Measurements from ENCODE around the gene RAB1A.

RAB1A gene

GRCh38 chr2:65056215-65057053 is 73.5 kb downstream of the RAB1A start, which contains the start of gene CEP68:
Gene CEP68, plus strand, starts transcription at chr2:65056416. Its CDS starts 13,029 bp downstream, at chr2:65069445.
- TF ChIP-seq POLR2AphosphoS5 (IDR thresholded peaks at IDR 0.05; ENCODE audit: low read depth, low read length) (peak; percentile 83), FOXP2 (optimal IDR thresholded peaks at IDR 0.05; ENCODE audit: borderline replicate concordance, extremely low read depth, extremely low read length, insufficient read depth) (peak; percentile 28), TAF1 (IDR thresholded peaks at IDR 0.05; ENCODE audit: borderline replicate concordance, insufficient read depth, low read length) (peak; percentile 67; the same call in 1 of the 2 replicates), SIN3A (IDR thresholded peaks at IDR 0.05; ENCODE audit: borderline replicate concordance, insufficient read depth, low read length) (no peak)
- TF ChIP-seq, protein P1, sequence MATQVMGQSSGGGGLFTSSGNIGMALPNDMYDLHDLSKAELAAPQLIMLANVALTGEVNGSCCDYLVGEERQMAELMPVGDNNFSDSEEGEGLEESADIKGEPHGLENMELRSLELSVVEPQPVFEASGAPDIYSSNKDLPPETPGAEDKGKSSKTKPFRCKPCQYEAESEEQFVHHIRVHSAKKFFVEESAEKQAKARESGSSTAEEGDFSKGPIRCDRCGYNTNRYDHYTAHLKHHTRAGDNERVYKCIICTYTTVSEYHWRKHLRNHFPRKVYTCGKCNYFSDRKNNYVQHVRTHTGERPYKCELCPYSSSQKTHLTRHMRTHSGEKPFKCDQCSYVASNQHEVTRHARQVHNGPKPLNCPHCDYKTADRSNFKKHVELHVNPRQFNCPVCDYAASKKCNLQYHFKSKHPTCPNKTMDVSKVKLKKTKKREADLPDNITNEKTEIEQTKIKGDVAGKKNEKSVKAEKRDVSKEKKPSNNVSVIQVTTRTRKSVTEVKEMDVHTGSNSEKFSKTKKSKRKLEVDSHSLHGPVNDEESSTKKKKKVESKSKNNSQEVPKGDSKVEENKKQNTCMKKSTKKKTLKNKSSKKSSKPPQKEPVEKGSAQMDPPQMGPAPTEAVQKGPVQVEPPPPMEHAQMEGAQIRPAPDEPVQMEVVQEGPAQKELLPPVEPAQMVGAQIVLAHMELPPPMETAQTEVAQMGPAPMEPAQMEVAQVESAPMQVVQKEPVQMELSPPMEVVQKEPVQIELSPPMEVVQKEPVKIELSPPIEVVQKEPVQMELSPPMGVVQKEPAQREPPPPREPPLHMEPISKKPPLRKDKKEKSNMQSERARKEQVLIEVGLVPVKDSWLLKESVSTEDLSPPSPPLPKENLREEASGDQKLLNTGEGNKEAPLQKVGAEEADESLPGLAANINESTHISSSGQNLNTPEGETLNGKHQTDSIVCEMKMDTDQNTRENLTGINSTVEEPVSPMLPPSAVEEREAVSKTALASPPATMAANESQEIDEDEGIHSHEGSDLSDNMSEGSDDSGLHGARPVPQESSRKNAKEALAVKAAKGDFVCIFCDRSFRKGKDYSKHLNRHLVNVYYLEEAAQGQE (IDR thresholded peaks at IDR 0.05; ENCODE audit: insufficient read depth in 1 of 2, low read depth in 2 of 2, low read length in 2 of 2), result no peak

DNA sequence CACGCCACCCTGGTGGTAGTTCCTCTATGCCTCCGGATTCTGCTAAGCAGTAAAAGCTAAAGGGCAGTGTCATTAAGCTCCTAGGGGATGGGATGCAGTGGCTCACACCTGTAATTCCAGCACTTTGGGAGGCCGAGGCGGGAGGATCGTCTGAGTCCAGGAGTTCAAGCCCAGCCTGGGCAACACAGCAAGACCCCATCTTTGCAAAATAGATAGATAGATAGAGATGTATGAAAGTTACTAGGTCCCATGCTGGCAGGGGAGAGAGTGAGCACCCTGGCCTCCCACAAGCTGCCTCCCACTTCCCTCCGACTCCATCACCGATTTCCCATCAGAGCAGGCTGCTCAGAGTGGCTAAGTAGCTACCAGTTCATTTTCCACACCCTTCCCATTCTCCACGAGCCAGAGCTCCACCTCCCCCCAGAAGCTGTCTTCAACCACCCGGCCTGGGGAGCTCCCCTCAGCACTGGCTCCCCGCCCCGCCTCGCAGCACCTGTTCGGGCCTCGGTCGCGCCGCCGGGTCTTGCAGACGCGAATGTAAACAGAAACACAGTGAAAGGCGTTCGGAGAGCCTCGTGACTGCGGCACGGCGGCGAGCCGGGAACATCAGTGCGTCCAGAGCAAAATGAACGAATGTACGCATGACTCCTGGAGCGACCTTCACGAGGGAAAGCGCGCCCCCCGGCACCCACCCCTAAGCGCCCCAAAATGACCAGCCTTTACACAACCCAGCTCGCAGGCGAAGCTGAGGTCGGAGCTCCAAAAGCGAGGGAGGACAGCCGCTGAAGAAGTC is 74.3 kb downstream of the RAB1A start:
- TF ChIP-seq SIN3A (IDR thresholded peaks at IDR 0.05; ENCODE audit: borderline replicate concordance, insufficient read depth, low read length) (no peak; the same call in 1 of the 2 replicates), TAF1 (IDR thresholded peaks at IDR 0.05; ENCODE audit: borderline replicate concordance, insufficient read depth, low read length) (no peak), POLR2AphosphoS5 (IDR thresholded peaks at IDR 0.05; ENCODE audit: low read depth, low read length) (no peak)

- TF ChIP-seq, protein P1 (IDR thresholded peaks at IDR 0.05; ENCODE audit: insufficient read depth in 1 of 2, low read depth in 2 of 2, low read length in 2 of 2), result no peak
- no peak for TF ChIP-seq FOXP2 (optimal IDR thresholded peaks at IDR 0.05; ENCODE audit: borderline replicate concordance, extremely low read depth, extremely low read length, insufficient read depth)
Observed at GRCh38 chr2:65054749-65055421, 75.0 kb downstream of the RAB1A start.

DNA sequence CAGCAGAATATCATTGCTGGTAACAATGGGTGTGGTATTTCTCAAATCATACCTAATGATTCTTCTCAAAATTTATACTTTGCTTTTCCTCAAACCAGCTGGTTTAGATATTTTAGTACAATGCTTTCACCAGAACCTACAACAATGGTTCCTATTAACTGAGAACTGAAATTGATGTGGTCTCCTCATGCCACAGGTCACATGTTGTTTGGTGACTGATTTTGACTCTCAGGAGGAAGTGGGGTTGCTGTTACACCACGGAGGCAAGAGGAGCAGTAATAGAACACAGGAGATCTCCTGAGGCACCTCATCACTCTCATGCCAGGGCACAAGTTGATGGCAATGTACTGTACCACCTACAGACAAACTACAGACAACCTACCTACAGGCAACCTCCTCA is 76.7 kb downstream of the RAB1A start:
- no peak for TF ChIP-seq SIN3A (IDR thresholded peaks at IDR 0.05; ENCODE audit: borderline replicate concordance, insufficient read depth, low read length)
- TF ChIP-seq TAF1 (IDR thresholded peaks at IDR 0.05; ENCODE audit: borderline replicate concordance, insufficient read depth, low read length), result no peak
- no peak for TF ChIP-seq FOXP2 (optimal IDR thresholded peaks at IDR 0.05; ENCODE audit: borderline replicate concordance, extremely low read depth, extremely low read length, insufficient read depth)
- TF ChIP-seq, protein P1 (IDR thresholded peaks at IDR 0.05; ENCODE audit: insufficient read depth in 1 of 2, low read depth in 2 of 2, low read length in 2 of 2), result no peak
- no peak for TF ChIP-seq POLR2AphosphoS5 (IDR thresholded peaks at IDR 0.05; ENCODE audit: low read depth, low read length)

DNA sequence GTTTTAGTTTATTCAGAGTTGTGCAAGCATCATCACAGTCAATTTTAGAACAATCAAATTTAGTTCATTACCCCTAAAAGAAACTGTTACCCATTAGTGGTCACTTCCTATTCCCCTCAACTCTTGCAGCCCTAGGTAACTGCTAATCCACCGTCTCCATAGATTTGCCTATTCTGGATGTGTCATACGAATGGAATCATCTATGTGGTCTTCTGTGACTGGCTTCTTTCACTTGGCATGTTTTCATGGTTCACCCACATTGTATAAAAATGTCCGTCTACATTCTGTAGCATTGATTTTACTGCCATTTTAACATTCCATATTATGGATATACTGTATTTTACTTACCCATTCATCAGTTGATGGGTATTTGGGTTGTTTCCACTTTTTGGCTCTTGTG is 79.0 kb downstream of the RAB1A start:
- TF ChIP-seq SIN3A (IDR thresholded peaks at IDR 0.05; ENCODE audit: borderline replicate concordance, insufficient read depth, low read length), result no peak
- TF ChIP-seq, protein P1 (IDR thresholded peaks at IDR 0.05; ENCODE audit: insufficient read depth in 1 of 2, low read depth in 2 of 2, low read length in 2 of 2), result no peak
- no peak for TF ChIP-seq POLR2AphosphoS5 (IDR thresholded peaks at IDR 0.05; ENCODE audit: low read depth, low read length)

Measured in PFSK-1 (cell line).